Measurements from ENCODE around the gene OXCT2.
"Not testable (repeated sequence)": the region's sequence is repeated elsewhere in the genome, so short reads cannot be mapped to it uniquely, and the experiment has no call there.

OXCT2 gene

GRCh38 chr1:39787468-39787867, 16.3 kb upstream of the OXCT2 start:
- DNase-seq (ENCODE audit: low spot score): no peak

DNA sequence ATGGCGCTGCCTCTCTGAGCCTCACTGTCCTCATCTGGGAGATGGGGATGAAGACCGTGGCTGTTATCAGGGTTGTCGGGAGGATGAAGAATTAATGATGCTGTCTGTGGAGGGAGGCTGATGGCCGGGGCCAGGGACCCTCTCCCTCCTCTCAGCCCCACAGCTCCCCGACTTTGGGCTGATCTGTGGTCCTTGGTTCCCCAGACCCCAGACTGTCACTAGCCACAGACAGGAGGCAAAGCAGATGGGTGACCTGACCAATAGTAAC, 15.9 kb upstream of the OXCT2 start:
- DNase-seq (ENCODE audit: low spot score): not testable (repeated sequence)

GRCh38 chr1:39786303-39787107, 15.4 kb upstream of the OXCT2 start:
- not testable (repeated sequence) for DNase-seq (ENCODE audit: low spot score)

- not testable (repeated sequence) for DNase-seq (ENCODE audit: low spot score)
Measured at GRCh38 chr1:39782685-39783084, 11.5 kb upstream of the OXCT2 start.

GRCh38 chr1:39782103-39782502, 11.0 kb upstream of the OXCT2 start:
- DNase-seq (ENCODE audit: low spot score): no peak

GRCh38 chr1:39781349-39781715, 10.2 kb upstream of the OXCT2 start:
- no peak for DNase-seq (ENCODE audit: low spot score)

DNA sequence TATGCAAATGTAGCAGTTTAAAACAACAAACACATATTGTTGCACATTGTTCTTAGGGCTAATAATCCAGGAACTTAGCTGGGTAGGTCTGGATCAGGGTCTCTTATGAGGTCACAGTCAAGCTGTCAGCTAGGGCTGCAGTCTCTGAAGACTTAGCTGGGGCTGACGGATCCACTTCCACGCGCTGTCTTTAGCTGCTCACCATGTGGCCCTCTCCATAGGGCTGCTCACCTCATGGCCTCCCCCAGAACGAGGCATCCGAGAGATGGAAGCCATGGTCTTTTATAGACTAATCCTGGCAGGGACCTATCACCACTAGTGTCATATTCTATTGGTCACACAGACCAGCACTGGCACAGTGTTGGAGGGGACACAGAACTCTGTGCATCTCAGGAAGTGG, 8.7 kb upstream of the OXCT2 start:
- no peak for DNase-seq (ENCODE audit: low spot score)

DNA sequence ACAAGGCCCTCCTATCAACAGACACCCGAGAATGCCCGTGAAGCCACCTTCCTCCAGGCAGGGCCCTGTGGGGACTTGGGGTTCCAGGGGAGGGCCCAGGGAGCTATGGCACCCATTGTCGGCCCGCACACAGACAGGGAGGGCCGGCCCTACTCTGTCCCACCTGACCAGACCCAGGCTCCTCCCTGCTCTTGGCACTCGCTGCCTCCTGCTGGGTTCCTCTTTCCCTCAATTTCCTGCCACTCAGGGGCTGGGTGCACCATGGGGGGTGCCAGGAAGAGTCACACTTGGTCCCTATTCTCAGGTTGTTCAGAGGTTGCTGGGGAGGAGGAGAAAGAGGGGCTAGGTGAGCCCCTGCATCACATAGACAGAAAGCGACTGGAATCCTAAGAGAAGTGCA, 8.0 kb upstream of the OXCT2 start:
- DNase-seq (ENCODE audit: low spot score): no peak

DNA sequence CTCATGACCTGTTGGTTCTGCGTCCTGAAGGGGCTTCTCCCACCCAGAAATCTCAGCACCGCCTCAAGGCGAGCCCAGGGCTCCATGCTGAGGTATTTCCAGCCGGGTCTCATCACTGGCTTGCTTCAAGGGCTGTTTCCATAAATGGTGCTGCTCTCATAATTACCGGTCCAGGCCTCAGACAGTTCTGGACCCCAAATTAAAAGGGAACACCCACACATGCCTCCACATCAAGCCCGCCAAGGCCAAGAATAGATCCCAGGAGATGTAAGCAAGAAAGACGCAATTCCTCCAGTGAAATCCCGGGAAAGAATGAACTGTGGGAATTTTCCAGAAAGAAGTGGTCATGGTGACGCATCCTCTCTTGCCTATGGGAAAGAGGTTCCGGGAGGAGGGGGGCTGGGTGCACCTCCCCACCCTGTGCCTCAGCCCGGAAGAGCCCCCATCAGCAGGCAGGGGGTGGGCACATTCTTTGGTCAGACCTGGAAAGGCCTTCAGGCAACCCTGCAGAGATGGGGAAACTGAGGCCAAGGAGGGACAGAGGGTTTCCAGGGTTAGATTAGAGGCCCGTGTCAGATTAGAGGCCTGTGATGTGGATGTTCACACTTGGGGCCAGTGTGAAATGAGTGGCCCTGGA, 7.4 kb upstream of the OXCT2 start:
- not testable (repeated sequence) for DNase-seq (ENCODE audit: low spot score)

- not testable (repeated sequence) for DNase-seq (ENCODE audit: low spot score)
Measured at GRCh38 chr1:39777896-39778295, 6.7 kb upstream of the OXCT2 start.

- no peak for DNase-seq (ENCODE audit: low spot score)
Measured at GRCh38 chr1:39777306-39777705, 6.2 kb upstream of the OXCT2 start.

- no peak for DNase-seq (ENCODE audit: low spot score)
Measured at GRCh38 chr1:39776886-39777285, 5.7 kb upstream of the OXCT2 start.

- no peak for DNase-seq (ENCODE audit: low spot score)
Measured at GRCh38 chr1:39776400-39776713, 5.2 kb upstream of the OXCT2 start.

DNA sequence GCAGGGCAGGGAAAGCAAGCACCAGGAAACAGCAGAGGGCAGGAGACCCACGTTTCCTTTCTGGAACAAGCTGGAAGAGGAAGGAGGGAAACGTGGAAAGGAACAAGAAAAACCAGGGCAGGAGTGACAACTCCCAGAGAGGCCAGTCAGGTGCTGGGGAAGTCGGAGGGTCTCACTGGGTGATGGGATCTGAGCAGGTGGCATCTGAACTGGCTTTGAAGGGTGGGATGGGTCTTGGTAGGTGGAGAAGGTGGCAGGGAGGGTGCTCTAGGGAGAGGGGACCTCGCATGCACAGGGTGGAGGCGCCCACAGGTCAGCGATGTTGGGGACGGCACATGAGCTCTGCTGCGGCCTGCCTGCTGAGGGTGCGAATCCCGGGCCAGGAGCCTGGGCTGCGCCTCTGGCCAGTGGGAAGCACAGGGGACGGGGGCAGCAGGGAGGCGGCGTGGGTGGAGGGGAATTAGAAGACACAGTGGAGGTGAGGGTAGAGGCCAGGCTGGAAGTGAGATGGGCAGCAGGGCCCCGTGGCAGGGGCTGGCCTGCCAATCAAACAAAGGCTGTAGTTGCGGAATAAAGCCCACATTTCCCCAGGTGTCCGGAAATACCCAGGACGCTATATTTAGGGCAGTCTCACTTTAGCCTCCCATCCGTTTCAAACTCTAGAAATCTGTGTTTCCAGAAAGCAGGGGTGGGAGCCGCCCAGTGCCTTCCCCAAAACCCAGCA, 4.7 kb upstream of the OXCT2 start:
- not testable (repeated sequence) for DNase-seq (ENCODE audit: low spot score)

DNA sequence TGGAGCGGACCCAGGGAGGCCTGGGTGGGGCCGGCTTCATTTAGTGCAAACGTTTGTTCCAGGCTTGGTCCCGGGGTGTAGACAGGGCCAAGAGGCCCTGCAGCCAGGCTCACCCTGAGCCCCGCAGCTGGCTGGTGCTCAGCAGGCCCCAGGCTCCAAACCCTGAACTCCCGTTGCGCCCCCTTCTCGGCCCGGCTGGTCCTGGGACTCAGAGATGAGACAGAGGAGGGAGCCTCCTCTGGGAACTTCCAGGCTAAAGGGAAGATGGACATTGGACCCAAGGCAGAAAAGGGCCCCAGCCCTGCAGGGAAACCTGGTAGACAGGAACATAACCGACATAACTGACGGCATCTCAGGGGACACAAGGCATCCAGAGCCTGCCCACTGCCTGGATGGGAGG, 4.0 kb upstream of the OXCT2 start:
- not testable (repeated sequence) for DNase-seq (ENCODE audit: low spot score)

GRCh38 chr1:39773369-39773979, 2.3 kb upstream of the OXCT2 start:
- not testable (repeated sequence) for DNase-seq (ENCODE audit: low spot score)

- not testable (repeated sequence) for DNase-seq (ENCODE audit: low spot score)
Measured at GRCh38 chr1:39770100-39771021, 787 bp downstream of the OXCT2 start.

- DNase-seq (ENCODE audit: low spot score): not testable (repeated sequence)
Measured at GRCh38 chr1:39769502-39769901, 1.6 kb downstream of the OXCT2 start.

- not testable (repeated sequence) for DNase-seq (ENCODE audit: low spot score)
Measured at GRCh38 chr1:39766466-39766865, 4.7 kb downstream of the OXCT2 start.

DNA sequence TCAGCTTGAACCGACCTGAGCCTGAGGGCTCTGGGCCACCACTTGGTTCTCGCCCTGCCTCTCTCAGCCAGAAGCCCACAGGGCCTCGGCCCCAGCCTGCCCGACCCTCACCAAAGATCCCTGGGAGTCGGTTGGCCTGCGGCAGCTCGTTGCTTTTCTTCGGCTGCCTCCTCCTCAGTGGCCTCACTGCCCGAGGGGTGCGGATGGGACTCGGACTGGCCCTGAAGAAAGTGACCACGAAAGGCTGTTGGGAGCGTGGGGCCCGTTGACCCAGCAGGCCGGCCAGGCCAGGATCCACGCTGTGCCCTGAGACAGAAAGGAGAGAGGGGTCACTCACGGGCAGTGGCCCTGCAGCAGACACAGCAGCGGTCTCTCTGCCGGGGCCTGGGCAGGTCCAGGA, 6.6 kb downstream of the OXCT2 start:
- not testable (repeated sequence) for DNase-seq (ENCODE audit: low spot score)

- DNase-seq (ENCODE audit: low spot score): not testable (repeated sequence)
Measured at GRCh38 chr1:39763619-39764374, 7.4 kb downstream of the OXCT2 start.

Data from COLO829 (cell line).